GM23248 (cell line): Measurements from ENCODE around the gene JMJD1C.

Experiments
- EZH2 ChIP-seq: fragments of 200-600 bp; sonication (generic); IDR thresholded peaks from 2 replicates; pipeline ENCODE4 v1.6.1; 2018; ENCODE audit warnings: antibody characterized with exemption, mild to moderate bottlenecking; ENCODE audit not compliant: insufficient read depth, poor library complexity, severe bottlenecking
- EZH2phosphoT487 ChIP-seq: fragments of 200-600 bp; sonication (generic); IDR thresholded peaks from 2 replicates; pipeline ENCODE4 v1.6.1; 2018; ENCODE audit warnings: antibody characterized with exemption, moderate library complexity, mild to moderate bottlenecking, low read depth; ENCODE audit not compliant: insufficient read depth

DNA sequence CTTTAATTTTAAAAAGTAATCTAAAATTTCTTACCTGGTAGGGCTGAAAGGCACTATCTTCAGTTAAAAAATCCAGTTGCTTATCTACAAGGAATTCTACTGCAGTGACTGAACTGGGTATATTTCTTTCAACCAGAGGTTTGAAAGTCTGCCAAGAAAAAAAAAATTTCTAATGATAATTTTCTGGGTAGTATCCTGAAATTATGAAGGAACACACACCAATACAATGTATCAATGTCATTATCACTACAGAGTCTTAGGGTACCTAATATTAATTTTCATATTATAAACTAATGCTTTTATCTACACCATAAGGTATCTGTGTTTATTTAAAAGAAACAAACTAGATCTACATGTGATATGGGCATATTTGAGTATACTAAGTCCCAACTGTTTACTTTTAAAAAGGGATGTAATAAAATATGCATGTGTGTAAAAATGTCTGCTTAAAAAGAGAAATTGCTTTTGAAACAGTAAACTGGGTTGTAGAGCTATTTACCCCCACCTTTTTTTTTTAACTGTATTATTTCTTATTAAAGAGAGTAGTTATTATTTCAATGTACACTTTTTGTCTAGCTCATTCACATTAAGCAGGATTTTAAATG is 201.1 kb downstream of the JMJD1C start:
- TF ChIP-seq EZH2phosphoT487 (no peak), EZH2 (no peak)
